HFF-Myc (cell line): ENCODE measurements around the gene CCDC57.

Source experiments
- DNase-seq: peaks from one replicate; pipeline ENCODE4 v3.0.0-alpha.2; 2011; ENCODE audit warnings: low read depth; ENCODE audit errors: extremely low read depth
- H3K4me3 ChIP-seq: replicated peaks from 2 replicates; pipeline ENCODE4 v1.5.1; 2011; ENCODE audit warnings: low read depth, mild to moderate bottlenecking, control low read depth, low read length
- CTCF ChIP-seq: IDR thresholded peaks from 2 replicates; pipeline ENCODE4 v1.5.1; 2012; ENCODE audit warnings: mild to moderate bottlenecking, low read depth, low read length, control low read depth; ENCODE audit errors: missing control alignments

CCDC57 gene

DNA sequence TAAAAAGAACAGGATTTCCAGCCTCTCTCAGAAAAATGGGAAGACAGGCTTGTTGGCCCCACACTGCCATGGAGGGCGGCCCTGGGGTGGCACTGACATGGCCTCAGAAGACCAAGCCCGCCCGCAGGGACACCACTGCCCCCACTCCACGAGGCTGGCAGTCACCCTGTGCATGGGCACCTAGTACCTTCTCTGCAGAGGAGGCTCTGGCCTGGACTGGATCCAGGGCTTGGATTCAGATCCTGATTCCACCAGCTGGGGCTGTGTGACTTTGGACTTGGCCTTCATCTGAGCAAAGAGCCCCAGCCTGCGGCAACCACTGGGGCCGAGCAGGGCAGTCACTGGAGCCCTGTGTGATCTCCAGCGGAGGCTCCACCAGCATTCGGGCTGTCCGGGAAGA is 97.8 kb downstream of the CCDC57 start:
- no peak overlapping the region for H3K4me3 ChIP-seq
- no peak for TF ChIP-seq CTCF
- DNase-seq: no peak

- no peak overlapping the region for H3K4me3 ChIP-seq
- no peak for TF ChIP-seq CTCF
- DNase-seq: no peak
Measured at GRCh38 chr17:82114447-82114846, 98.2 kb downstream of the CCDC57 start.

DNA sequence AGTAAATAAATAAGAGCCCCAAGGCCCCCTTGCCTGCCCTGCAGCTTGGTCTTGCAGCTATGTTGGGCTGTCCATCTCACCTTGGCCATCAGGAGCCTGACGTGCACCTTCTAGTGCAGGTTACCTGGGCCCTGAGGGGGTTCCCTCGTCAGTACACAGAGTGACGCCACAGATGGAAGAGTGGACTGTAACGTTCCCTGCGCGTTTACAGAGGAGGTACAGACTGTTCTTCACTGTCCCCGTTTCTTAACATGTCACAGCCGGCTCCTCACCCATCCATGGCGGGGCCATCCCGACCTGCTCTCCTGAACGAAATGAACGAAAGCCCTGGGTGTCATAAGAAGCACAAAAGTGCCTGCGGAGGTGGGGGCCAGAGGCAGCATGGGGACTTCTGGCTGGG is 98.7 kb downstream of the CCDC57 start:
- no peak overlapping the region for H3K4me3 ChIP-seq
- no peak for TF ChIP-seq CTCF
- DNase-seq: no peak

DNA sequence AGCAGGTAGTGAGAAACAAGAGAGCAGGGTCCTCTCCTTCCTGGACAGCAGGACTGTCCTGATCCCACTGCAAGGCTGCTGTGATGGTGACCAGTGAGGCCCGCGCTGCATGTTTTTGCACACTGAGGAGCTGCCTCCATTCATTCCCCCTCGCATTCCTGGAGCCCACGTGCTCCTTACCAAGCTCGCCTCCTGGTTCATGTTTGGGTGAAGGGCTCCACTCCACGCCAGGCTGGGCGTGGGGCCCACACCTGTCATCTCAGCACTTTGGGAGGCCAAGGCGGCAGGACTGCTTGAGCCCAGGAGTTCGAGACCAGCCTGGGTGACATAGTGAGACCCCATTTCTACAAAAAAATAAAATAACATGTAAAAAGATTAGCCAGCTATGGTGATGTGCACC is 99.2 kb downstream of the CCDC57 start:
- TF ChIP-seq CTCF: no peak
- H3K4me3 ChIP-seq: no peak overlapping the region
- no peak for DNase-seq

GRCh38 chr17:82112914-82113311 is 99.7 kb downstream of the CCDC57 start:
- no peak overlapping the region for H3K4me3 ChIP-seq
- no peak for DNase-seq
- TF ChIP-seq CTCF: no peak

DNA sequence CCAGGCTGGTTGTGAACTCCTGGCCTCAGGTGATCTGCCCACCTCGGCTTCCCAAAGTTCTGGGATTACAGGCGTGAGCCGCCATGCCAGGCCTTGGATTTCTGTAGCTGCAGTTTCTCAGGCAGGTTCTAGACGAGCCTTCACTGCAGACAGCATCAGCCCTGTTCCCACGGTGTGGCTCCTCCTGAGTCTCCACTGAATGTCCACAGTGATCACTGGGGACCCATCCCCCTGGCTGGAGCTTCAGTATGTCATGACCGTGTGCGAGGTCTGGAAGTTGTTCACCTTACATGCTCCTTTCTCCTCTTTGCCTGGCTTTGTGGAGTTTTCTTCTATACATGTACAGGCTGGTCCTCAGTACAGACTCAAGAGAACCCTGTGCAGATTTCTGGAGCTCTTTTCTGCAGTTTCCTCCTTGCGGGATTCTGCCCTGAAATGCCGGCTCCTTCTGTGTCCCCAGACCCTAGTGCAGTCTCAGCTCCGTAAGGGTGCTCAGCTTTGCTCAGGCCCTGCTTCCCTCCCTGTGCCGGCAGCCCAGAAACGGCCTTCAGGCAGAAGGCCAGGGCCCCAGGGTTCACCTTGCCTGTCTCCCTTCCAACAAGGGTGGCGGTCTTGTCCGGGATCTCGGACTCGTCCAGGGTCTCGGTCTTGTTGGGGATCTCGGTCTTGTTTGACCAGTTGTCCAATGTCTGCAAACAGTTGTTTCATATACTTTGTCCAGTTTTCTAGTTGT is 100.3 kb downstream of the CCDC57 start:
- TF ChIP-seq CTCF: no peak
- no peak for DNase-seq
- no peak overlapping the region for H3K4me3 ChIP-seq

DNA sequence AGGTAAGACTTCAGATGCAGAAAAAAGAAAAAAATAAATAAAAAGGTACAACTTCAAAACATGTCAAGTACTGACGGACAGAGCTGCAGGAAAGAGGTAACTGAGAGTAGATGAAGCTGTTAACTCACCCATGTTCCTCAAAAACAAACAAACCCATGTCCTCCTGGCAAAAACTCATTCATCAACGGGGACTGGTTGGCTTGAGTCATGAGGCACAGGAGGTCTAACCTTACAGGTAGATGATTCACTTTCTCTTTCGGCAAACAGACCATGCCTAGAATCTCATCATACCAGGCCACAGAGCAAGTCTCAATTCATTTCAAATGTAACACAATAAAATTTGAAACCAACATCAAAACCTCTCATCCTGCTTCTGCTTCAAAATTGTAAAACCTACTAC is 102.3 kb downstream of the CCDC57 start:
- no peak overlapping the region for H3K4me3 ChIP-seq
- no peak for TF ChIP-seq CTCF
- DNase-seq: no peak
